Neural cell (in vitro differentiated cells): Measurements from ENCODE around the gene IL19. TPM values are rescaled to one million over a fixed set of nuclear protein-coding genes. Genes with fewer than 3 reads are reported as not detected.

Experiments
- H2AFZ ChIP-seq: fragments of 200-600, 300-800 bp; sonication (generic), shearing (Covaris generic); 2 replicates; pipeline ENCODE4 v1.6.0; 2014; ENCODE audit warnings: low read depth, mild to moderate bottlenecking, antibody characterized with exemption, low read length, moderate library complexity
- H3F3A ChIP-seq: fragments of 200-600 bp; shearing (Covaris generic); 2 replicates; pipeline ENCODE4 v1.6.1; 2016; ENCODE audit warnings: mild to moderate bottlenecking, moderate library complexity, mixed read lengths, antibody characterized with exemption, low read length; ENCODE audit not compliant: insufficient read depth, poor library complexity, severe bottlenecking
- H3K27ac ChIP-seq: fragments of 200-600, 300-800 bp; sonication (generic), shearing (Covaris generic); 2 replicates; pipeline ENCODE4 v1.5.1; 2014; ENCODE audit warnings: mild to moderate bottlenecking, low read length, moderate library complexity
- H3K27me3 ChIP-seq: fragments of 300-800, 200-600 bp; sonication (generic), shearing (Covaris generic); 2 replicates; pipeline ENCODE4 v1.6.0; 2014; ENCODE audit warnings: mild to moderate bottlenecking, low read depth, low read length, moderate library complexity; ENCODE audit not compliant: insufficient read depth
- H3K36me3 ChIP-seq: fragments of 300-800, 200-600 bp; sonication (generic), shearing (Covaris generic); 2 replicates; pipeline ENCODE4 v1.5.1; 2014; ENCODE audit warnings: mild to moderate bottlenecking, antibody characterized with exemption, low read length, moderate library complexity; ENCODE audit not compliant: insufficient read depth
- H3K4me2 ChIP-seq: fragments of 300-800, 200-600 bp; sonication (generic), shearing (Covaris generic); 2 replicates; pipeline ENCODE4 v1.6.0; 2014; ENCODE audit warnings: mild to moderate bottlenecking, low read length
- H3K4me3 ChIP-seq: fragments of 300-800, 200-600 bp; sonication (generic), shearing (Covaris generic); 2 replicates; pipeline ENCODE4 v1.5.1; 2014; ENCODE audit warnings: mild to moderate bottlenecking, low read length, moderate library complexity
- H3K79me2 ChIP-seq: fragments of 200-600 bp; shearing (Covaris generic); replicated peaks from 2 replicates; pipeline ENCODE4 v1.6.0; 2014; ENCODE audit warnings: mild to moderate bottlenecking, low read length, moderate library complexity; ENCODE audit not compliant: insufficient read depth
- H3K9ac ChIP-seq: fragments of 300-800, 200-600 bp; sonication (generic), shearing (Covaris generic); 2 replicates; pipeline ENCODE4 v1.6.1; 2016; ENCODE audit warnings: mild to moderate bottlenecking, low read length, mixed read lengths
- H3K9me2 ChIP-seq: fragments of 200-600 bp; shearing (Covaris generic); 2 replicates; pipeline ENCODE4 v1.6.1; 2016; ENCODE audit warnings: mild to moderate bottlenecking, low read length, mixed read lengths; ENCODE audit not compliant: insufficient read depth
- H3K9me3 ChIP-seq: fragments of 200-600, 300-800 bp; sonication (generic), shearing (Covaris generic); 2 replicates; pipeline ENCODE4 v1.6.1; 2016; ENCODE audit warnings: mild to moderate bottlenecking, mixed run types, low read length, moderate library complexity, mixed read lengths
- H4K20me1 ChIP-seq: fragments of 200-600 bp; shearing (Covaris generic); 2 replicates; pipeline ENCODE4 v1.6.1; 2016; ENCODE audit warnings: mild to moderate bottlenecking, mixed run types; ENCODE audit not compliant: insufficient read depth
- CTCF ChIP-seq: fragments of 450-650 bp; IDR thresholded peaks from 2 replicates; pipeline ENCODE4 v1.5.1; 2014; ENCODE audit warnings: antibody characterized with exemption, mild to moderate bottlenecking, moderate library complexity; ENCODE audit not compliant: poor library complexity, severe bottlenecking
- EP300 ChIP-seq: fragments of 450-650 bp; conservative IDR thresholded peaks from 2 replicates; pipeline ENCODE4 v1.6.1; 2014; ENCODE audit warnings: antibody characterized with exemption, mild to moderate bottlenecking, moderate library complexity; ENCODE audit not compliant: poor library complexity, severe bottlenecking
- EZH2 ChIP-seq: fragments of 200-600, 300-800 bp; shearing (Covaris generic), sonication (generic); IDR thresholded peaks from 2 replicates; pipeline ENCODE4 v1.6.1; 2014; ENCODE audit warnings: antibody characterized with exemption, low read length, borderline replicate concordance, mild to moderate bottlenecking; ENCODE audit not compliant: insufficient read depth, poor library complexity, severe bottlenecking
- MXI1 ChIP-seq: fragments of 450-650 bp; conservative IDR thresholded peaks from 2 replicates; pipeline ENCODE4 v1.6.1; 2014; ENCODE audit warnings: antibody characterized with exemption, mild to moderate bottlenecking; ENCODE audit not compliant: poor library complexity, severe bottlenecking
- POLR2AphosphoS5 ChIP-seq: IDR thresholded peaks from 2 replicates; pipeline ENCODE4 v1.6.1; 2012
- RAD21 ChIP-seq: fragments of 450-650 bp; conservative IDR thresholded peaks from 2 replicates; pipeline ENCODE4 v1.6.1; 2014; ENCODE audit warnings: antibody characterized with exemption, mild to moderate bottlenecking, moderate library complexity
- REST ChIP-seq: IDR thresholded peaks from 2 replicates; pipeline ENCODE4 v1.6.1; 2012; ENCODE audit warnings: borderline replicate concordance
- SMC3 ChIP-seq: fragments of 450-650 bp; conservative IDR thresholded peaks from 2 replicates; pipeline ENCODE4 v1.6.1; 2014; ENCODE audit warnings: antibody characterized with exemption, mild to moderate bottlenecking, moderate library complexity; ENCODE audit not compliant: poor library complexity
- TAF1 ChIP-seq: IDR thresholded peaks from 2 replicates; pipeline ENCODE4 v1.6.1; 2012; ENCODE audit warnings: low read depth
- polyA plus RNA-seq: library from polyadenylated mRNA; depleted of rRNA; stranded (reverse); fragments of >200 nt; gene quantifications from 2 replicates; pipeline ENCODE4 v1.2.3, GENCODE V29; 2014

IL19 gene
- polyA plus RNA-seq, 1 donor from 2014 or later: not detected

DNA sequence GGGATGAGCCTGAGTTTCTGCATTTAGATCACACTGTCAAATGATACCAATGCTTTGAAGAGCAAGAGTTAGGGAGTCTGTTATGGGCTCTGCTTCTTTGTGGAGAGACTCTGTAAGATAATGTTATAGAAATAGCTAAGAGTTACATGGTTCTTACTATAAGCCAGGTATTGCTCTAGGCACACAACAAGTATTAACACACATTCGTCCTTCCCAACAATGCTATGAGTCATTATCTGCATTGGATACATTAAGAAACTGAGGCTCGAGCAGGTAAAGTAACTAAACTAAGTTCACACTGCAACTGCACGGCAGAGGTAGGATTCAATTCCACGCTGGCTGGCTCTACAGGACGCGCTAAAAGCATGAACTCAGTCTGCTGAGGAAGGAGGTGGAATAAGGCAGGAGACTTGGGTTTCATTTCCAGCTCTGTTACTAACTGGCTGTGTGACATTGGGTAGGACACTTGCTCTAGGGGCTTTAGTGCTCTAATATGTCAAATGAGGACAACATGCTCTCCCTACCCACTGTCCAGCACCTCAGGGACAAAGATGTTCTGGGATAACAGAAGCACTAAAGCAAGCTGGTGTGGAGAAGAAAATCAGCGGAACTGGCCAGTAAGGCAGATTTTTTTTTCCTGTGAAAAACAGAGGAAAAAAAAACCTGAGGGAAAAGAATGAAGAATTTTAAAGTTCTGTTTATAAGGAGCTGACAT, 71.2 kb downstream of the IL19 start:
- Histone ChIP-seq H3K9me2 (no peaks in the 10 kb centered on the region), H3K4me3 (no peak overlapping the region), H2AFZ (no peak overlapping the region), H3K4me2 (no peak overlapping the region), H3K79me2 (no peaks in the 10 kb centered on the region), H3K36me3 (no peaks in the 10 kb centered on the region), H3K9ac (no peak overlapping the region), H3K9me3 (no peaks in the 10 kb centered on the region), H3F3A (no peaks in the 10 kb centered on the region), H4K20me1 (no peaks in the 10 kb centered on the region), H3K27ac (no peak overlapping the region), H3K27me3 (no peaks in the 10 kb centered on the region)
- TF ChIP-seq EZH2 (no peak), MXI1 (no peak), RAD21 (no peak), EP300 (no peak), SMC3 (no peak), TAF1 (no peak), CTCF (no peak), POLR2AphosphoS5 (no peak)

DNA sequence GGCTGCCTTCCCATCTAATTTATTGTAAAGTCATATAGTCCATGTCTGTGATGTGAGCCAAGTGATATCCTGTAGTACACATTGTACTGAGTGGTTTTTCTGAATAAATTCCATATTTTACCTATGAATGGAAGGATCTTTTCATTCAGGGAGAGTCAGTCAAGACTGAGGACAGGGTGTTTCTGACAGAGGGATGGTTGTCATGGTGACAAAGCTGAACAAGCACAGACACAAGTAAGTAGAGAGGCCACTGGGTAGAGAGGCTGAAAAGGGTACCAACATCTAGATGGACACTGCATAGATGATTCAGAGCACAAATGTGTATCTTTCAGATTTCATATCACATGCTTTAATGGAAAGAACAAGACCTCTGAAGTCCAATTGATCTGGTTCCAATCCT, 72.3 kb downstream of the IL19 start:
- Histone ChIP-seq H3F3A (no peaks in the 10 kb centered on the region), H3K9ac (no peak overlapping the region), H3K27me3 (no peaks in the 10 kb centered on the region), H3K79me2 (no peaks in the 10 kb centered on the region), H4K20me1 (no peaks in the 10 kb centered on the region), H3K4me2 (no peak overlapping the region), H3K27ac (no peak overlapping the region), H3K9me3 (no peaks in the 10 kb centered on the region), H3K4me3 (no peak overlapping the region), H3K36me3 (no peaks in the 10 kb centered on the region), H2AFZ (peak overlapping the region; percentile 6), H3K9me2 (no peaks in the 10 kb centered on the region)
- TF ChIP-seq POLR2AphosphoS5: no peak
- no peak for TF ChIP-seq TAF1
- no peak for TF ChIP-seq EZH2
- no peak for TF ChIP-seq CTCF
- no peak for TF ChIP-seq EP300
- TF ChIP-seq SMC3: no peak
- no peak for TF ChIP-seq MXI1
- no peak for TF ChIP-seq REST
- no peak for TF ChIP-seq RAD21
